Measurements from ENCODE around the gene SEC16B. TPM values are rescaled to one million over a fixed set of nuclear protein-coding genes. Genes with fewer than 3 reads are reported as not detected.
"Not testable (repeated sequence)": the region's sequence is repeated elsewhere in the genome, so short reads cannot be mapped to it uniquely, and the experiment has no call there.

SEC16B gene, protein sequence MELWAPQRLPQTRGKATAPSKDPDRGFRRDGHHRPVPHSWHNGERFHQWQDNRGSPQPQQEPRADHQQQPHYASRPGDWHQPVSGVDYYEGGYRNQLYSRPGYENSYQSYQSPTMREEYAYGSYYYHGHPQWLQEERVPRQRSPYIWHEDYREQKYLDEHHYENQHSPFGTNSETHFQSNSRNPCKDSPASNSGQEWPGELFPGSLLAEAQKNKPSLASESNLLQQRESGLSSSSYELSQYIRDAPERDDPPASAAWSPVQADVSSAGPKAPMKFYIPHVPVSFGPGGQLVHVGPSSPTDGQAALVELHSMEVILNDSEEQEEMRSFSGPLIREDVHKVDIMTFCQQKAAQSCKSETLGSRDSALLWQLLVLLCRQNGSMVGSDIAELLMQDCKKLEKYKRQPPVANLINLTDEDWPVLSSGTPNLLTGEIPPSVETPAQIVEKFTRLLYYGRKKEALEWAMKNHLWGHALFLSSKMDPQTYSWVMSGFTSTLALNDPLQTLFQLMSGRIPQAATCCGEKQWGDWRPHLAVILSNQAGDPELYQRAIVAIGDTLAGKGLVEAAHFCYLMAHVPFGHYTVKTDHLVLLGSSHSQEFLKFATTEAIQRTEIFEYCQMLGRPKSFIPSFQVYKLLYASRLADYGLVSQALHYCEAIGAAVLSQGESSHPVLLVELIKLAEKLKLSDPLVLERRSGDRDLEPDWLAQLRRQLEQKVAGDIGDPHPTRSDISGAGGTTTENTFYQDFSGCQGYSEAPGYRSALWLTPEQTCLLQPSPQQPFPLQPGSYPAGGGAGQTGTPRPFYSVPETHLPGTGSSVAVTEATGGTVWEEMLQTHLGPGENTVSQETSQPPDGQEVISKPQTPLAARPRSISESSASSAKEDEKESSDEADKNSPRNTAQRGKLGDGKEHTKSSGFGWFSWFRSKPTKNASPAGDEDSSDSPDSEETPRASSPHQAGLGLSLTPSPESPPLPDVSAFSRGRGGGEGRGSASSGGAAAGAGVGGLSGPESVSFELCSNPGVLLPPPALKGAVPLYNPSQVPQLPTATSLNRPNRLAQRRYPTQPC
- 0.53 and 0.85 TPM in 2 replicates for total RNA-seq

DNA sequence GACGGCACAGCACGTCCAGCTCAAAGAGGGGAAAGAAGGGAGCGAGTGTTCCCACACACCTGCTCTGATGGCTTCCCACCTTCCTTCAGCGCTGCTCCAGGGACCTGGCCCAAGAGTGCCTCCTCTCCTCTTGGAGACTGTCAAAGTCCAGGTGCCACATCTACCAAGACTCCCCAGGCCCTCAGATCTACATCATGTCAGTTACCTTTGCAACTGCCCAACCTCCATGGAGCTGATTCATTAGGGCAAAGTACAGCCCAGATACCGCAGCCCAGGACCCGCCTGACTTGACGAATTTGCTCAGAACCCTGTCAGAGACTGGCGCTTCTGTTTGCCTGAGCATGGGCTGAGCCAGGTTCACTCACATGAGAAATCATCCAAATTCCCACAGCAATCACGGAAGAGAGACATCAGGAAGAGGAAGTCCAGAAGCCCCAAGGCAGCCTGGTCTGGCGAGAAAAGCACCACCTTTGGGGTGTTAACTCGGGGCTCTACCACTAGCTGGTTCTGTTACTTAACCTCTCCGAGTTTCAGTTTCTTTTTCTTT lies at the start of gene SEC16B:
TSS of gene SEC16B (minus strand) at position 234 of the 547 bp plus-strand sequence. CDS start 2,077 bp downstream, outside the sequence.
- DNase-seq (ENCODE audit: low read depth, low spot score), result no peak

DNA sequence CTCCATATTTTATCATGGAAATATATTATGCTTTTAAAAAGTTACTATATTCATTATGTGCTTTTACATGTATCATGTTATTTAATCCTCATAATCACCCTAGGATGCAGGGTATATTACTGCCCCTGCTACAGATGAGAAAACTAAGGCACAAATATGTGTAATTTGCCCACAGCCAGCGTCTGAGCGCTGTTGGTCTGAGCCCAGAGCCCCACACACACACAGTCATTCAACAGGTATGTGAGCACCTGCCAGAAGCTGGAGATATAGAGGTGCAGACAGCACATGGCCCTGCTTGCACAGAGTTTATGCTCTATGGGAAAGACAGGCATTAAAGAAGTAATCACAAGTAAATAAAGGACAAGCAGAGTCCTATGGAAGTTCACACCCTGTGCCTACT lies 49.8 kb upstream of the SEC16B start:
- DNase-seq (ENCODE audit: low read depth, low spot score), result no peak

DNA sequence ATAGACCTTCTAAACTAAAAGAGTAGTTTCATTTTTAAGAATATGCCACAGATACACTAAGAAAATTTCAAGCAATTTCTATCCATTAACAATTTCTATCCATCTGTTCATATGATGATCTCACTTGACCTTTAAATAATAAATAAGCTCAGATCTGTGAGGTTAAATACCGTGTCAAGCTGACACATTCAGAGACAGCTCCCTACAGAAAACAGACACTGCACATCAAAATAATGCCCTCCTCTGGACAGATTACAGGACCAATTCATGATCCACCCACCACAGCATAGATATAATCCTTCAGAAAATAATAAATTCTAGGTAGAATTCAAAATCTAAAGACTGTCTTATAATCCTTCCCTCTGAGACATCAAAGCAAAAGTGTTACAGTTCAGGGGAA lies 49.4 kb upstream of the SEC16B start:
- DNase-seq (ENCODE audit: low read depth, low spot score), result no peak

DNA sequence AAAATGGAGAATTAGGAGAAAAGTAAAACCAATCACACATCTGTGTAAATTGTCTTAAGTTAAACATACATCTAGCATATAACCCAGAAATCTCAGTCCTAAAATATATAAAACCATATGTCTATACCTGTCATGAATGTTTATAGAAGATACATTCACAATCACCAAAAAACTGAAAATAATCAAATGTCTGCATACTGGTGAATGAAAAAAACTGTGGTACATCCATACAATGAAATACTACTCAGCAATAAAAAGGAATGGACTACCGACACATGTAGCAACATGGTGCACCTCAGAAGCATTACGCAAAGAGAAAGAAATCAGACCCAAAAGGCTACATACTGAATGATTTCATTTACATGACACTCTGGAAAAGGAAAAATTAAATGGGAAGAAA lies 47.7 kb upstream of the SEC16B start:
- DNase-seq (ENCODE audit: low read depth, low spot score), result no peak

DNA sequence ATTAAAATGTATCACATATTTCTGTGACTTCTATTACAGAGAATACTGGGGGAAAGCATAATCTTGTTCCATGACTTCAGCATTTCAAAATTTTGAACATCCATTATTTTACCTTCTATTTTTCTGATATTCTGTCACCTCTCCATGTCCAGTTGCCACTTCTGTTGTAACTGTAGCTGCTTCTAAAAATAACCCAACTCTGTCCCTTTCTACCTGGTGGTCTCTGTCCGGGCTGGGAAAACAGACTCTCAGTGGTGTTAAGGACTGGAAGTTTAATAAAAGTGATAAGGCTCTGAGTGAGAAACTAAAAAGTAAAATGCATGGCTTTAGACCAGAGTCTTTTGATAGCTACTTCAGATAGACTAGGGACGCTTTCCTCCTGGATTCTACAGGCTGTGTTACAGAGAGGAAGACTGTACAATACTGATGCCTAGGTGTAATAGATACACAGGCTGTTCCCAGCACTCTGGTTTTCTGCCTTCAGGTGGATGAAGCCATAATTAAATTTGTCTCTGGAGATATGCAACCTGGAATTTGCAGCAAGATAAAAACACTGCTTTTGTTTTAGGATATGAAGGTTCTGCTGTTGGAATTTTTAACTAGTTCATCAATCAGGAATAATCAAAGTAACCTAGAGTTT lies 42.1 kb upstream of the SEC16B start:
- DNase-seq (ENCODE audit: low read depth, low spot score), result no peak

DNA sequence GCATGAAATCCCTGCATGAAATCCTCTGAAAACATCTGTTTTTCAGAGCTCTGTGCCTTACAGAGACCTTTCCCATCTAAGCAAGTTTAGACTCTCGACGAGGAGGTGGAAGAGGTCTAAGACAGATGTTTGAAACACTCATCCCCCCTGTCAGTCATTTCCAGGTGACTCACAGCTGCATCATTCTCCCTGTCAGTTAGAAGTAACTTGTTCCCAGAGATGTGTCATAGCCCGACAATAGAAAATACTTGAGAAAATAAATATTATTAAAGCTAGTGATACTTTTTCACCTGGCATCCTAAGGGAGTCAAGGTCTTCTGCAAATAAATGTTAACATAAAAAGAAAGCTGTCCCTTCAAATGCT lies 41.6 kb upstream of the SEC16B start:
- peak; percentile 56 for DNase-seq (ENCODE audit: low read depth, low spot score)

DNA sequence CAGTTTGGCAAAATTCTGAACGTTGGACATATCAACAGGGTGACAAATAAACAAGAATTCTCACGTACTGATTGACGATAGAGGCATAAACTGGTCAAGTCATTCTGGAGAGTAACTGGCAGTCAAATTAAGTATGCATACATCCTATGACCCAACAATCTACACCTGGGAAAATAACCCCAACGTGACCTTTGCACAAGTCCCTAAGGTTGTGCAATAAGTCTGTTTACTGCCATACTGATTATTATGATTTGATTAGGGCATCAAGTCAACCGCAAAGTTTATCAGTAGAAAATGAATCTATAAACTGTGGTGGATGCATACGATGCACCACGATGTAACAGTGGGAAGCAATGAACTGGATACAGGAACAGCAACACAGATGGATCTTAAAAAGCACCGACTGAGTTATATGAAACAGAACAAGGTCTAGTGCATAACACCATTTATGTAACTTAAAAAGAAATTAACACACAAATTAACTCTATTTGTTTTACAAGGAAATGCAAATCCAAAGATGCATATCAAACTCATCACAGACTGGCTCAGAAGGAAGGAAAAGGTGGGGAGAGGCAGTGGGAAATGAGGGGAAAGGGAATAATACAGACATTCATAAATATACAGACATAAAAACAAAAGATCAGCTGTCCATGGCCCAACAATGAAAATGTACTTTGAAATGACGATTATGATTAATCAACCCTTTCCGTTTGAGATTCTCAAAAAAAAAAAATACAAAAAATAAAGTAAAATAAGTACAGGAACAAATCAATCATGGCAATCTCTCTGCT lies 41.0 kb upstream of the SEC16B start:
- DNase-seq (ENCODE audit: low read depth, low spot score), result no peak

DNA sequence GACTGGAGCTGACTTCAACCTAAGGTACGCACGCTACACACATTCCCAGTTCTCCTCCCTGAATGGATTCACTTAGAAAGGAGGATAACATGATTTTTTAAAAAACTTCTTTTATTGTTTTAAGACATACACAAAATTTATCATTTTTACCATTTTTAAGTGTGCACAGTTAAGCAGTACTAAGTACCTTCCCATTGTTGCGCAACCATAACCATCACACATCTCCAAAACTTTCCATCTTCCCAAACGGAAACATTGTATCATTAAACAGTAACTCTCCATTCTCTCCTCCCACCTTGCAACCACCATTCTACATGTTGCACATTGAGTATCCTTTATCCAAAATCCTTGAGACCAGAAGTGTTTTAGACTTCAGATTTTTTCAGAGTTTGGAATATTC lies 36.2 kb upstream of the SEC16B start:
- no peak for DNase-seq (ENCODE audit: low read depth, low spot score)

DNA sequence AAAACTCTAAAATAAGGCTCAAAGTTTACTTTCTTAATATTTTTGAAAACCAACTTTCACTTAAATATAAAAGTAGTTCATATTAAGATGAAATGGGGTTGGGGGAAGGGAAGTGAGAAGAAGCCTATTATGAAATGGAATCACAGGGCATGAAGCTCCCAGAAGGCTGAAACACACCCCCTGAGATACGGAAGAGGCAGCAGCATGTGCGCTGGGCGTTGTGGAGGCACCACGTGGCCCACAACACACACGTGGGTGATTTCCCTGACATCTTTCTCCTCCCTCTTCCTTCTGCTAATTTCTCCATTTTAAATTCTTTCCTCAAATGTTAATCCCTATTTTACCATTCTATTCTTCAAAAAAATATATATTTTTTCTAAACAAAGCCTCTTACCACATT lies 35.6 kb upstream of the SEC16B start:
- DNase-seq (ENCODE audit: low read depth, low spot score), result no peak

DNA sequence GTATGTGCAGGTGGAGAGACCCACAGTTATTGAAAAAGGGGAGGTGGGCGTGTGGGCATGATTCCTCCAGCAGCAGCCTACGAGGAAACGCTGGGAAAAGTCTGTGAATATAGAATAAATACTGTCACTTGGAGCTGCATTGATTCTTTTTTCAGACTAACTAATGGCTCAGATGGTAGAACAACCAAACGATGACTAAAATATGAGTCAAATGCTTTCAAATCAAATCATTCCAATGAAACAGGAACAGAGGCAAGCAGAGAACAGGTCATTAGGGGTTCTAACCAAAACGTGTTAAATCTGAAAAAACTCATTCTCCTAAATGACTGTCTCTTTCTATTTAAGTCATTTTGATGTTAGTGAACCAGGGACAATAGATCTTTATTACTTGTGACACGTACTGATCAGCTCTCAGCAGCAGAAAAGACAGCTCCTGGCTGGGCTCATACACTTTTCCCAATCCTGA lies 35.1 kb upstream of the SEC16B start:
- no peak for DNase-seq (ENCODE audit: low read depth, low spot score)

DNA sequence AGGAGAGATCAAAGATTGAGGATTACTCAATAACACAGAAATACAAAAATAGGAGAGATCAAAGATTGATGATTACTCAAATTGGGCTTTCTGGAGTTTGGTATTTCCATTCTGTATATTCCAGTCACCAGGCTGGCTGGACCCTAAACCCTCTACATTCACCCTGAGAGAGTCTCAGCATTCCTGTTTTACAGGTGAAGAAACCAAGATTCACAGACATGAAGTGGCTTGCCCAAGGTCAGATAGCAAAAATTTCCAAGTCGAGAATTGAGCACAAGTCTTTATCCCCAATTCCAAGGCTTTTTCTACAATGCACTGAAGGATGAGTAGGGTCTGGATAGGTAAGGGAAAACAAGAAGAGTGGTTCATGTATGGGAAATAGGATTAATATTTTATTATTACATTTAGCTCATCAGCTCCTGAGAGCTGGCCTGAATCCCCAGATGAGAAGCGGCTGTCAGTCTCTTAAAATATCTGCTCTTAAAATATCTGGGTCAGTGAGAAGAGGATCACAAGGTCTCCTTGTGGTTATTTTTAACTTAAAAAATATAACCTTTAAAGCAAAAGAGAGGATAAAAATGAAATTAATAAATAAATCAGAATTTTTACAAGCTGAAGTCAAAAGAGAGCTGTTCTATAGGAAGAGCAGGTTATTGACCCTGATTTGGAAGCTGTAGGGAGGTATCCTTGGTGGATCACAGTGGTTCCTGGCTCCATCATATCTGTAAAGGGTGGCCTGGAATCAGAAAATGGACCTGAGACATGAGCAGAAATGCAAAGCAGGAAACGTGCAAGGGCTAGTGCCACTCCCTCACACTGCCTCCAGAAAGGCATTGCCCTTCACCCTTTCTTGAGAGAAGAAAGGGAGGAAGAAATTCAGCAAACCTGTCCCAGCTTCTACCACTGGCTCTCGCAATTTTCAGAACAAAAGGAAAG lies 29.1 kb upstream of the SEC16B start:
- no peak for DNase-seq (ENCODE audit: low read depth, low spot score)

DNA sequence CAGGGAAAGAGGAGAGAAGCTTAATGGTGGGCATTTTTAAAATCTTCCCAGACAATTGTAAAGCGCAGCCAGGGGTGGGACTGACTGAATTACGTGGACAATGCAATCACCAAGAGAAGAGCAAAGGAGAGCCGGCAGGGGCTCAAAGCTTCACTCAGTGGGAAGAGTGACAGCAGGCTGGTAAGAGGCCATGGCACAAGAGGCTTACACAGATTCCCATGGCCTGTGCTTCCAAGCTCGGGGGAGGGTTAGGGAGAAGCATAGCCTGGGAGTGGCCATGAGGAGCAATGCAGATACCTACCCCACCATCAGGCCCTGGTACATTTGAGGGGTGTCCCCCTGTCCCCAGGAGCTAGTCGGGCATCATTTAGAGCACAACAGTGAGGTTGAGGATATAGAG lies 27.1 kb upstream of the SEC16B start:
- no peak for DNase-seq (ENCODE audit: low read depth, low spot score)

DNA sequence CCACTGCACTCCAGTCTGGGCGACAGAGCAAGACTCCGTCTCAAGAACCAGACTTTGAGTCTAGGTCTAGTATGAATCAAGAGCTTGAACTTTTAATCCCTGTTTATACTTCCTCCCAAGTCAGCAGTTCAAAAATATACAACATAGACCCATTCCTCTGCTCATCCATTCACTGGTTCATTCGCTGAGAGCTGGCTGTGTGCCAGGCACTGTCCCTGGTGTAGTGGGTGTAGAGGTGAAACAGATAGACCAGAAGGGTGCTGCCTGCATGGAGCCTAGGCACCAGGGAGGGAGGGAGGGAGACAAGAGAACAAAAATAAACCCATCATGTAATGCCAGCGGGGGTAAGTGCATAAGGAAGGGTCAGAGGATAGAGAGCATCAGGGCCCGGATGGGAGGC lies 25.5 kb upstream of the SEC16B start:
- DNase-seq (ENCODE audit: low read depth, low spot score), result no peak

DNA sequence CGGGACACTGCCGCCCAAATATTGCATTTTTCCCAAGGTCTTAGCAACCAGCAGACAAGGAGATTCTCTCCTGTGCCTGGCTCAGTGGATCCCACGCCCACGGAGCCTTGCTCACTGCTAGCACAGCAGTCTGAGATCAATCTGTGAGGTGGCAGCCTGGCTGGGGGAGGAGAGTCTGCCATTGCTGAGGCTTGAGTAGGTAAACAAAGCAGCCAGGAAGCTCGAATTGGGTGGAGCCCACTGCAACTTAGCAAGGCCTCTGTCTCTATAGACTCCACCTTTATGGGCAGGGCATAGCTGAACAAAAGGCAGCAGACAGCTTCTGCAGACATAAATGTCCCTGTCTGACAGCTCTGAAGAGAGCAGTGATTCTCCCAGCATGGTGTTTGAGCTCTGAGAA lies 16.4 kb upstream of the SEC16B start:
- not testable (repeated sequence) for DNase-seq (ENCODE audit: low read depth, low spot score)

DNA sequence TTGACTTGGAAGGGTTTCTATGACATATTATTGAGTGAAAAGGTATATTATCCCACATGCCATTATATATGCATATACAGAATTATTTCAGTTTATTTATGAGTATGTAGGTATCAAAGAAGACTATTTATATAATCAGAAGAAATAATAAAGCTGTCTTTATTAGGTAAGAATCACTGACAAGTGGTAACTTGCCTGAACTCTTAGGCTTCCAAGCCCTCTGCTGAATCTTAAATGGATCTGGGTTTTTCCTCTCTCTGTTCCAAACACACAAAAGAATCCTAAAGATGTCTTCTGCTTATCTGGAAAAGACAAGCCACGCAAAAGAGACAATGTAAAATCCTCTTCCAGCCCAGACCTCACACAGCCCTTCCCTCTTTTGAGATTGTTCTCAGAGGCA lies 14.9 kb upstream of the SEC16B start:
- DNase-seq (ENCODE audit: low read depth, low spot score), result no peak

DNA sequence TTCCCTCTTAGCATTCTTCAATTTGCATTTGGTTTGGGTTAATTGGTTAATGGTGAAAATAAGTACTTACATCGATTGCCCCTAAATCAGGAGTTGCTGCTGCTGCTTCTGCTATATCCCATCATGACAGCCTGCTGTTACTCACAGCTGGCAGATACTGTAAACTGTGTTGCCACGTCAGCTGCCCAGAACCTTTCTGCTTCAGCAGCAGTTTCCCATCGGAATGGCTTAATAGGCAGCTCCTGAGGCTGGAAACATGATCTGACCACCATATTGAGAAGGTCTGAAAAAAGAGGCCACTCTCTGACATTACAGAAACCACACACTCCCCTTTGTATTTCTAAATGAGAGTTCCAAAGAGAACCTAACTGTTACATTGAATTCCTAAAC lies 14.3 kb upstream of the SEC16B start:
- DNase-seq (ENCODE audit: low read depth, low spot score), result no peak

DNA sequence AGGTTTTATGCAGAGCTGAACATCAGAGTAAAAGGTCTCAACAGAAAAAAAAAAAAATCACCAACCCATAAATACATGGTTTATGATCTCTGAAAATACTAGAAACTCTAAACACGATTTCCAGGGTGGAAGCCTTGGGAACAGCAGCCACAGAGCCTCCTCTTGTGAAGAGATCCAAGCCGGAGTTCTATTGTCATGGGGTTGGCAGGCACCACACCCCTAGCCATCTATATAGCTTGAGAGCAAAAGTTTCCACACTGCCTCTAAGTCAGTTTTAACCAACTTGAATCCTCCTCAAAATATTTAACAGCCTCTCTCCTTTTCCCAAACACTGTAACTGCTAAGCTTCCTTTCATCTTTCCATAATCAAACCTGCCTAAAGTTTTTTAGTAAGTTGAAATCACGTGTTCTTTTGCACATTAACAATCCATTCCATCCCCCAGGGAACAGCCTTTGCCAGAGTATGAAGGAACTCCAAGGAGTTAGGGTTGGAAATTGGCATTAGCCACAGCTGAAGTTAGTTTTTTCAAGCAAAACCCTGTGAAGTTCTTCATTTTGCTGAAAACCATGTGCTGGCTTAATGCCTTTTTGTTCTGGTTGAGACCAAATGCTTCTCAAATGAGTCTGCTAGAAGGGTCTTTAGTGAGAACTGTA lies 13.8 kb upstream of the SEC16B start:
- no peak for DNase-seq (ENCODE audit: low read depth, low spot score)

DNA sequence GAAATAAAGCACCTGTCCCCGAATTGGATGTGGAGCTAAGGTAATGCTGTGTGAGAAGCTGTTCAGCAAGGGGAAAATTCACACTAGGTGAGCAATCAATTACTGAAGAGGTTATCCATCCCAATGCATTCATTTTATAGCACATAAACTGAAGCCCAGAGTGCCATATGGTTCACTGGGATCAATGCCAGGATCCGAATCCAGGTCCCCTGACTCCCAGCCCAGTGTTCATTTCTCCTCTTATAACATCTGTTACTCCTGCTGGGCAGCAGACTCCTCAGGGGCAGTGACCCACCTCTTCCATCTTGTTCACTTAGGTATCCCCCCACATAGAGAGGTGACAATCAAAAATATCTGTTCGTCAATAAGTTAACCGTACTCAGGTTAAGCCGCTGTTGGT lies 13.2 kb upstream of the SEC16B start:
- DNase-seq (ENCODE audit: low read depth, low spot score), result no peak

DNA sequence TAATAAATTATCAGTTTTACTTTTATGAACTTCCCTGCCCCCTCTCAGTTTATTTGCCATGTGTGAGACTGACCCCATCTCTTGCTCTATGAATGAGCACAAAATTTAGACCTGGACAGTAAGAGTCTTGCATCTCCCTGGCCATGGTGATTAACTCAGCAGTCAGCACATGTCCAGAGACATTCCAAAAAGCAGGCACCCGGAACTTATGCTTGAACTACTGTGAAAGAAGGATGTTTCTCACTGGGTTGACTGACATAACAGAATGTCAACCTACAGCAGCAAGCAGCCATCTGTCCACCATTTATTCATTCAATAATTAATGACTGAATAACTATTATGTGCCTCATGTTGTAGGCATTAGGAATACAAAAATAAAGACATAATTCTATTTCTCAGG lies 11.3 kb upstream of the SEC16B start:
- no peak for DNase-seq (ENCODE audit: low read depth, low spot score)
